ENCODE results near the gene RPL13.

- TF ChIP-seq, protein P1, sequence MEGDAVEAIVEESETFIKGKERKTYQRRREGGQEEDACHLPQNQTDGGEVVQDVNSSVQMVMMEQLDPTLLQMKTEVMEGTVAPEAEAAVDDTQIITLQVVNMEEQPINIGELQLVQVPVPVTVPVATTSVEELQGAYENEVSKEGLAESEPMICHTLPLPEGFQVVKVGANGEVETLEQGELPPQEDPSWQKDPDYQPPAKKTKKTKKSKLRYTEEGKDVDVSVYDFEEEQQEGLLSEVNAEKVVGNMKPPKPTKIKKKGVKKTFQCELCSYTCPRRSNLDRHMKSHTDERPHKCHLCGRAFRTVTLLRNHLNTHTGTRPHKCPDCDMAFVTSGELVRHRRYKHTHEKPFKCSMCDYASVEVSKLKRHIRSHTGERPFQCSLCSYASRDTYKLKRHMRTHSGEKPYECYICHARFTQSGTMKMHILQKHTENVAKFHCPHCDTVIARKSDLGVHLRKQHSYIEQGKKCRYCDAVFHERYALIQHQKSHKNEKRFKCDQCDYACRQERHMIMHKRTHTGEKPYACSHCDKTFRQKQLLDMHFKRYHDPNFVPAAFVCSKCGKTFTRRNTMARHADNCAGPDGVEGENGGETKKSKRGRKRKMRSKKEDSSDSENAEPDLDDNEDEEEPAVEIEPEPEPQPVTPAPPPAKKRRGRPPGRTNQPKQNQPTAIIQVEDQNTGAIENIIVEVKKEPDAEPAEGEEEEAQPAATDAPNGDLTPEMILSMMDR (IDR thresholded peaks at IDR 0.05): no peak
- TF ChIP-seq POLR2A (IDR thresholded peaks at IDR 0.05): no peak
These were observed 53.5 kb downstream of the RPL13 start for GRCh38 chr16:89613954-89614459.

Data from right lobe of liver (tissue), 4 donors.